ENCODE results near the gene CENPP.

Gene CENPP

DNA sequence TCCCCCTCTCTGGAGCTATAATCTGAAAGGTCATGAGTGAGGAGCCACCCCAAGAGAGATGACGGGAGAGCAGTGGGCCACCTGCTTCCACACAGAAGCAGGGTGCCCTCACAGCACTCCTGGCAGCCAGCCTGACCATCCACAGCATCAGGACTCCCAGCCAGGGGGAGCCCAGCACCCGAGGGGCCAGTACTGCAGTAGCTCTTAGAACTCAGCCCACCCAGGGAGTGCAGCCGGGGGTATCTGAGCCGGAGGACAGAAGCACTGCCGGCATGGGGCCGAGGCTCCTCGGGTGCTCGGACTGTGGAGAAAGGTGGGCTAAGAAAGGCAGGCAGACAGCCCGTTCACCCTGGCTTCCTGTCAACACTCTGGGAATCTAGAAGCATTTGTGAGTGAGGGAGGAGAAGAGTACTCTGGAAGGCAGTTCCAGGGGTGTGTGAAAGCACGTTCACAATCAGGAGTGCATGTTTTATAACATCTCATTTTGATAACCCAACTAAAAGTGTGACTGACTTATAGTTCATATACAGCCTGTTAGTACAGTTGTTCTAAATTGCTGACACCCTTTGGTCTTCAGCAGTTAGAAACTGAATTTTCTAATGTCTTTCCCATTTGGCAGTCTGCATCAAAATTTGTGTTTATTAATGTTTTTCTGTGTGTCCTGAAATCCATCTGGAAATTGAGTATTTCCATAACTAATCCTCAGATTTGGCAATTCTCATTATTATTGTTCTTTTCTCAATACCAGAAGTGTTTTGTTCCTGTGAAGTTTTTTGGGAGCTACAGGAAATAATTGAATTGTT is 182.5 kb downstream of the CENPP start:
- no peak for DNase-seq (ENCODE audit: low read depth in 2 of 2)

DNA sequence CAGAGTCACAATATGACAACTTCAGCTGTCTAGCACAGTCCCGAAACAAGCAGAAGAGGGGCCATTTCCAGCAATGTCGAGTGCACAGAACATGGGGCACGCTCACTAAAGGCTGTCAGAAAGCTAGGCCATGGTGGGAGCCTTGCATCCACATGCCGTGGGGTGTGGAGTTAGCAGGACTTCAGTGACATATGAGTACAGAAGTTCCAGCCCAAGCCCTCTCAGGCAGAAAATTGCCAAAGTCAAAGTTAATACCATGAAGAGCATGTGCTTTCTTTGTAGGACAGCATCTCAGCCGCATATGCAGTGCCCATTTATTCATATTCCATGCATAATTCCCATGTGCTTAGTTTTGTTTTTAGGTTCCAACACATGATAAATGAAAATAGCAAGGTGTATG is 183.3 kb downstream of the CENPP start:
- no peak for DNase-seq (ENCODE audit: low read depth in 2 of 2)

DNA sequence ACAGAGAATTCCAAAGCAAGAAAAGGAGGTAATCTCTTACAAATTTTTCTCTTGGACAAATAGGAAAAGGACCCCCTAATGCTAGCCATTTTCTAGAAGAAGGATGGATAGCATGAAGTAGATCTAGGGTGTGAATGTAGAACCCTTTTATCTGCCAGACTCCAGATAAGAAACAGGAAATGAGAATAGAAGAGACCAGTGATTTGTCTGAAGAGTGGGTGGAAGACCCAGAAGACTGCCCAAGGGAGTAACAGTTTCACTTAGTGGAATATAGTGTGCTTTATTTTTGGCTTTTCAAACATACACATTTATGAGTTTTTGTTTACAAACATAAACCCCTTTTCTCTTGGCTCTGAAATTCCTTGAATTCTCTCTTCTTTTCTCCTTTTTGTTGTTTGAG is 185.0 kb downstream of the CENPP start:
- DNase-seq (ENCODE audit: low read depth in 2 of 2), result no peak

DNA sequence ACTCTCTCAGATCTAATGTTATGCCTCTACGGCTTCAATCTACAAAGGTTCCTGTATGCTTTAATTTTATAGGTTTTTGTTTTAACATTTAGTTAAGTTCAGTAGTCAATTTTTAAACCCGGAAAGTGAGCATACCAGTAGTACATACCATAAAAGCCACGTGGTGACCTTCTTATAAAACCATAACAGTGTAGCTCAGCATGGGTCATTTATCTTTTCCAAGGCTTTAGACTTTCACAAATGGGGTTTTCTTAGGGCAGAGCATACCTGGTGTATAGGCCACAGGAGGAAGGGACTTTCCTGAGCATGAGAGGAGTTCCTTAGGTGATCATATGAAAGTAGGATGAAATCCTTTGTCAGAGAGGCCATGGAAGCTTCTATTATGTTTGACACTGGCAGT is 186.9 kb downstream of the CENPP start:
- no peak for DNase-seq (ENCODE audit: low read depth in 2 of 2)

DNA sequence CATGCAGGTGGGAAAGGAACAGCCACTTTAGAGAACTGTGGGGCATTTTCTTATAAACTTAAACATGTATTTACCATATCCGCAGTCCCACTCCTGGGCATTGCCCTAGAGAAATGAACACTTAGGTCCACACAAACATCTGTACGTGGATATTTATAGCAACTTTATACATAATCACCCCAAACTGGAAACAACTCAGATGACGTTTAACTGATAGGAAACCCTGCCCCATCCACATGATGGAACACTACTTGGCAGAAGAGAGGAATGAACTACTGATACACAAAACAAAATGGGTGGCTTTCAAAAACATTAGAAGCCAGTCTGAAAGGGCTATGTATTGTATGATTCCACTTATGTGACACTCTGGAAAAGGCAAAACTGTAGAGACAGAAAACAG is 187.6 kb downstream of the CENPP start:
- DNase-seq (ENCODE audit: low read depth in 2 of 2), result no peak

DNA sequence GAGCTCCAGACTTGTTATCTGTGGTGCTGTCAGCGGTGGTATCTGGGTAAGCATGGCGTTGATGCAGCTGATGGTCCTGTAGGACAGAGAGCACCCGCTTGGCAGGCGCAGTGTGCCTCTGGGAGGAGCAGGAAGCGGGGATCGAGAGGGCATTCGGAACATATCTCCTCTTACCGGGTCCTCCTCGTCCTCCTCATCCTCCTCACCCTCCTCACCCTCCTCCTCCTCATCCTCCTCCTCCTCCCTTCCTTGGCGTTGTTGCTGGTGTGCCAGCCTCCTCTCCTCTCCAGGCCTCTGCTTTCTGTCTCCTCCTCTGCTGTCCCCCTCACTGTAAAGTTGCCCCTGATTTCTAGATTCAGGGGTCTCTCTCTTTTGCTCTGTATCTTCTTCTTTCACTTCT is 188.9 kb downstream of the CENPP start:
- DNase-seq (ENCODE audit: low read depth in 2 of 2), result no peak

DNA sequence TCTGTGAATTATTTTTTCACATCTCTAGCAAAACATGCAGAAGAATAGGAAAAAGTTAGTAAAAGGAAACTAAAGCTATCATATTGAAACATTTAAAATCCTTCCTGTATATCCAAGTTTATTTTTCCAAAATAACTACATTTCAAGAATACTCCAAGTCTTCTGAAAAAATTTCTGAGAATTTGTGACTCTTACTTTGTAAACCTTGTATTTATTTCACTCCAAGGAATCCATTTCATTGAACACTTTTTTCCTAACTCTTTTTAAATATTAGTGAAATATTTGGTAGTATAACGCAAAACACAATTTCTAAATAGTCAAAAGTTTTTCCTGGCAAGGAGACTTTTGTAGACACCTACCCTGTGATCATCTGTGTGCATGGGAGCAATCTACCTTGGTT is 190.8 kb downstream of the CENPP start:
- no peak for DNase-seq (ENCODE audit: low read depth in 2 of 2)

DNA sequence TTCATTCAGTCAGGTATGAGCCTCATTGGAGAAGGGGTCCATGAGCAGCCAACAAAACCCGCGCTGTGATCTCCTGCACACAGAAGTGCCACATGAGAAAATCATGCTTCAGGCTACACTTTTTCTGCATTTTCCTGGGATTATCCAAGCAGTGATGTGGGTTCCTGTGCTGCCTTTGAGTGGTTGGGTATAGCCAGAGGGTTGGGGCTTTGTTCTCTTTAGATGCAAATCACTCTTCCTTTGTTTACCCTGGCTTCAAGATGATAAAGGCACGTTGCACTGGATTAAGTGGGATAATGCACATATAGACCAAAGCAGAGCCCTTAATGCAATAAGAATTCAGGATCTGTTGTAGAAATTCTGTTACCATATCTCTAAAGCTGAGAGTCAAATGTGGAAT is 191.3 kb downstream of the CENPP start:
- no peak for DNase-seq (ENCODE audit: low read depth in 2 of 2)

DNA sequence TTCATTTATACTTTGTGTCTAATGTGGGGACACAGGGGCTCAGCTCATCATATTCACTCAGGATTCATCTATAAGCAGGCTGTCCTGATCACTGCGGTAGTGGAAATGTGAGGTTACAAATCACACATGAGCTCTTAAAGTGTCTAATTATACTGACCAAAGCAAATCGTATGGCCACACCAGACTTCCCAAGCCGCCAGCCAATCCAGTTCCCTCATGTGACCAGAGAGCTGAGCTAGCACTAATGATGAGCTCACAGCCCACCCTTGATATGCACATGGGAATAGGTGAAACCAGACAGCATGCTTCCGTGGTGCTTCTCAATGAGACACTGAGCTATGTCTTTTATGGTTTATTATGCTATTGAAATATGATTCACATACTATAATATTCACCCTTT is 192.4 kb downstream of the CENPP start:
- no peak for DNase-seq (ENCODE audit: low read depth in 2 of 2)

DNA sequence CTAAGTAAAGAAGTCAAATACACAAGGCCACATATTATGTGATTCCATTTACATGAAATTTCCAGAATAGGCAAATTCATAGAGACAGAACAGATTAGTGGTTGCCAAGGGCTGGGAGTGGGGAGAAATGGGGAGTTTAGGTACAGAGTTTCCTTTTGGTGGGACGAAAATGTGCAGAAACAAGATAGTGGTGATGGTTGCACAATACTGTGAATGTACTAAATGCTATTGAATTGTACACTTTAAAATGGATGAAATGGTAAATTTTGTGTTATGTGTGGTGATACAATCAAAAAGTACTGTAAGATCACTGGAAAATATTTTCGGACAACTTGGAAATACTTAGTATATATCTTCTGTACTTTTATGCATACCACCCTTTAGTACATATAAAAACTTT is 195.1 kb downstream of the CENPP start:
- no peak for DNase-seq (ENCODE audit: low read depth in 2 of 2)

DNA sequence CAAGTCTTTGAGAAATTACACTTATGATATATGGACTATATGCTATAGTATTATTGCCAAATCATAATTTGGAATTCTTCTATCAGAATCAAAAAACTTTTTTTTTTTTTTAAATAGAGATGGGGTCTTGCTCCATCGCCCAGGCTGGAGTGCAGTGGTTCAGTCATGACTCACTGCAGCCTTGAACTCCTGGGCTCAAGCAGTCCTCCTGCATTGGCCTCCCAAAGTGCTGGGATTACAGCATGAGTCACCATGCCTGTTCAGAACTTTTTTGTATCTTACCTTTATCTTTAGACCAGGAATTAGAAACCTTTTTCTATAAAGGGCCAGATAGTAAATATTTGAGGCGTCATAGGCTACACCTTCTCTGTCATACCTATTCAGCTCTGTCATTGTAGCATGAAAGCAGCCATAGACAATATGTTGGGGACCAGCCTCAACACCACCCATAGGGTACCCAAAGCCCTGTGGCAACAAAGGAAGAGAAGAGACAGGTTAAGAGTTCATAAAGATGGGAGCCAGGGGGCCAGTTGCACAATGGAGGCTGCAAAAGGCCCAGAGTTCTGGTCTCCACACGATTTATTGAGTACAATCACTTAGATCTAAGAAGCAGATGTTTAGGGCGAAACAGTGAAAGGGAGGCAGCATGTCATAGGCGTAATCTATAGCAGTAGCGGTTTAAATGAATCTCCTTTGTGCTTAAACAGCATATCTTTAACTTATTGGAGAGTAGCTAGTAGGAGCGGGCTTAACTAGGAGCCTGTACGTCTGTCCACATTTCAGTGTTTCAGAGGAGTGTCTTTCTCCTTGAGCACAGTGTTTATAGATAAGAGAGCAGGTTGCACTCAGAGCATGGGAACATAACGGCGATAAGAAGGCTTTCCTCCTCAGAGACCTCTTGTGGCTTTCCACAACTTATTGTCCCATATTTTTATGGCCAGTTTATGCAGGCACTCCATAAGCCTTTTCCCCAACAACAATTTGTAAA is 197.5 kb downstream of the CENPP start:
- DNase-seq (ENCODE audit: low read depth in 2 of 2), result no peak

DNA sequence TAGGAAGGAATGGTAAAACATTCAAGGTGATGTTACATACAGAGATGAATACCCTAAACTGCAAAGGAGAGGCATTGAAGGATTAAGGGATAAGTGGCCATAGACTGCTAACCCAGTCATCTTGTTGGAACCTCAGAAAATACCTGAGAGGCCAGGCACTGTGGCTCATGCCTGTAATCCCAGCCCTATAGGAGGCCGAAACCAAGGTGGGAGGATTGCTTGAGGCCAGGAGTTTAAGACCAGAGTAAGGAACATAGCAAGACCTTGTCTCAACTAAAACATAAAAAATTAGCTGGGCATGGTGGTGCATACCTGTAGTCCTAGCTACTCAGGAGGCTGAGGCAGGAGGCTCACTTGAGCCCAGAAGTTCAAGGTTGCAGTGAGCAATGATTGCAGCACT is 199.1 kb downstream of the CENPP start:
- no peak for DNase-seq (ENCODE audit: low read depth in 2 of 2)

DNA sequence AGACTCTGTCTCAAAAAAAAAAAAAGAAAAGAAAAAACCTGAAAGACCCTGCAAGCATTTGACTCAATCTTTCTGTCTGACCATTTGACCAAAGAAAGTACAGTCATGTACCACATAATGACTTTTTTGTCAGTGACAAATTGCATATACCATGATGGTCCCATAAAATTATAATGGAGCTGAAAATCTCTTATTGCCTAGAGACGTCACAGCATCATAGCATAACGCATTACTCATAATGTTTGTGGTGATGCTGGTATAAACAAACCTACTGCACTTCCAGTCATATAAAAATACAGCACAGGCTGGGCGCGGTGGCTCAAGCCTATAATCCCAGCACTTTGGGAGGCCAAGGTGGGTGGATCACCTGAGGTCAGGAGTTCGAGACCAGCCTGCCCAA is 199.6 kb downstream of the CENPP start:
- DNase-seq (ENCODE audit: low read depth in 2 of 2), result no peak

DNA sequence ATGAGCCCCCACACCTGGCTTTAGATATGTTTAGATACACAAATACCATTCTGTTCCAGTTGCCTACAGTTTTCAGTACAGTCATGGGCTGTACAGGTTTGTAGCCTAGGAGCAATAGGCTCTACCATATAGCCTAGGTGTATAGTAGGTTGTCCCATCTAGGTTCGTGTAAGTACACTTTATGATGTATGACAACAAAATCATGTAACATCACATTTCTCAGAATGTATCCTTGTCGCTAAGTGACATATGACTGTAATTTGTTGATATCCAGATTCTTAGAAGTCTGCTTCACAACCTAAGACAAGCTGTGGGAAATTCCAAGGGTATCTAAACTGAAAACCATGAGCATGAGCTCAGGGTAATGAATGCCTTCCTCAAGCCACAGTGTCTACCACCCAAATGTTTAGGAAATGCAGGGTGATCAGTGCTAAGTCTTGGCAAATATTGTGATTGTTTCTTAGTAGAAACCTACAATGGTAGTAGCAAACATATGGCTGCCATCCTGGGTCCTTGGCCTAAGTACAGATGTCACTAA is 201.6 kb downstream of the CENPP start:
- DNase-seq (ENCODE audit: low read depth in 2 of 2), result no peak

DNA sequence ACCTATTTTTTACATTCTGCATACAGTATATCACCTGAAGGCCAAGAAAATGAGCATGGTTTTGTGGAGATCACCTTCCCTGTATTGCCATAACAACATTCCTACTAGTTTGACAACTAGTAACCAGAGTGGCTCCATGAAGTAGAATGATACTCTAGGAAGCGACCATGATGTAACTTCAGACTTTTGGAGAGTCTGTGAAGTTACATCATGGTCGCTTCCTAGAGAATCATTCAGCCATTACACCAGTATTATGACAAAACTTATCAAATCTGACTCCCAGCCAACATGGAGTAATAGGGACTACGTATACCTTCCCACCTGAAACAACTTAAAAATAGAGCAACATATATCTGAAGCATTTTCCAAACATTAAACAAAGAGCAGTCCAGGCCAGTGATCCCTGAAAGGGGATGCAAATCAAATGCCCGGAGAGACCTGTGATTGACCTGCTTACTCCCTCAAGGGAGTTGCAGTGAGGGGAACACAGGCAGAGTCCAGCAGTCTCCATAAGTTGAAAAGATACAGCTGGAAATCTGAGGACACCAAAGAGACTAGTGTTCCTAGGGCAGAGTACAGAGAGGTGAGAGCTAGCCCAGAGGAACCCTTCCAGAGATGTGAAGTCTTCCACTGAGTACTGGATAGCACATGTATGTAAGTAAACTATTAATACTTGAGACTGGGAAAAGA is 202.2 kb downstream of the CENPP start:
- no peak for DNase-seq (ENCODE audit: low read depth in 2 of 2)

DNA sequence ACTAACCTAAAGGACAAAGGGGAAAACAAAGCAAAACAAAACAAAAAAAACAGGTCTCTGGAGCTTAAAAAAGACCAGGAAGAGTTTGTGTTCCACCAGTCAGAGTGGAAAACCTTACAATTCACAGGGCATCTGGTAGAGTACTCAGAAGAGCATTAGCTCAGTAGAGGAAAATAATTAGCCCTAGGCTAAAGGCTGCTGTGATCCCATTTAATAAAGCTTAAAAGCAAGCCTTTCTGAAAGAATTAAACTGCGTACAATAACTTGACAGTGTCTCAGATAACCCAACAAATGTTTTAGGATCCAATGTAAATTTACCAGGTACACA is 202.7 kb downstream of the CENPP start:
- DNase-seq (ENCODE audit: low read depth in 2 of 2), result no peak

DNA sequence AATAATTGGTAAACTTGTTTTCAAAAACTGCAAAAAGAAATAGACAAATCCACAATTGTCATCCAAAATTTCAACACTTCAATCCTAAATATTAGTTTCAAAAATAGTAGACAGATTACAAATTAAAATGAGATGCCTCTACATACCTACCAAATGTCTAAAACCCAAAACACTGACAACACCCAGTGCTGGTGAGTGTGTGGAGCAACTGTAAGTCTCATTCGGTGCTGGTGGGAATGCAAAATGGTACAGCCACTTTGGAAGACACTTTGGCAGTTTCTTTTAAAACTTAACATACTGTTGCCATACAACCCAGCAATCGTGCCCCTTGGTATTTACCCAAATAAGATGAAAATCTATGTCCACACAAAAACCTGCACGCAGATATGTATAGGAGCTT is 203.4 kb downstream of the CENPP start:
- no peak for DNase-seq (ENCODE audit: low read depth in 2 of 2)

DNA sequence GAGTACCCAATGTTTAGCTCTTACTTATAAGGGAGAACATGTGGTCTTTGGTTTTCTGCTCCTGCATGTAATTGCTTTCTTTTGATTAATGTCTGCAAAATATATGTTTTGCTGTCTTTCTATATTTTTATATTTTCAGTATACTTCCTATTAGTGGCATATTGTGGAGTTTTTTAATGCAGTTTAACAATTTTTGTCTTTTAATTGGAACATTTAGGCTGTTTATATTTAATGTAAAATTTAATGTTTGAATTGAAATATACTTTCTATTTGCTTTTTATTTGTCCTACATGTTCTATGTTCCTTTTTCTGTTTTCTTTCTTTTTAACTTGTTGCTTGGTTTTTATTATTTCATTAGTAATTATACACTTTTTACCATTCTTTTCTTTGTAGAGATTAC is 205.1 kb downstream of the CENPP start:
- no peak for DNase-seq (ENCODE audit: low read depth in 2 of 2)

DNA sequence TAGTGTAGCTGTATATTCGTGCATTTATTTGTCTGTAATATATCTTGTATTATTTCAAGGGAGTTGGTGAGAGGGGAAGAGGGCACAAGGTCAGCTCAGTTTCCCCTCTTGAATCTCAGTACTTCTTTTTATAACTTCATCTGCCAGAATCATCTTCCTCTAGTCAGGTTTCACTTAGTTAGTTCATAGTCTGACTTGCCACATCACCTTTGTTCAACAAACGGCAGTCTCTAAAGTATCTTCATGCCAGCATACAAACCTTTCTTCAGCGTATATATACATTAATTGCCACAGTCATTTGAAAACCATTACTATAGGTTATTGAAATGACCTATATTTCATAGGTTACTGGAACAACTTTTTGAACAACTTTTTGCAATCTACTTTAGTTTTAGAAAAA is 208.5 kb downstream of the CENPP start:
- DNase-seq (ENCODE audit: low read depth in 2 of 2), result no peak

DNA sequence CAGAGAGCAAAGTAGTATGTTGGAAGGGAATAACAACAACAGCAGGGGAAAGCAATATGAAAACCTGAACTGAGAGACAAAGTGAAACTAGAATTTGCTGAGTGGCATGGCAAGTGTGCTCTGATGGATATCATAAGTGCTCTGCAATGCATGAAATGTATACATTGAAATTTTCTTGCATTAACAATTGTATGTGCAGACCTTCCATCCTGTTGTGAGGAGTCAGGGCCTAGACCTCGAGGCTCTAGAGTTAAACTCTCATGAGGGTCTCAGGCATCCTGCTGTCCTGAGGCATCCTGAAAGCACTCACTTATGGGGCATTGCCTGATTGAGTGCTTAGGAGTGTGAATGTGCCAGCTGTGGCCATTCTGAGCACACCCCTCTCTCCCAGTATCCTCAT is 208.9 kb downstream of the CENPP start:
- no peak for DNase-seq (ENCODE audit: low read depth in 2 of 2)

DNA sequence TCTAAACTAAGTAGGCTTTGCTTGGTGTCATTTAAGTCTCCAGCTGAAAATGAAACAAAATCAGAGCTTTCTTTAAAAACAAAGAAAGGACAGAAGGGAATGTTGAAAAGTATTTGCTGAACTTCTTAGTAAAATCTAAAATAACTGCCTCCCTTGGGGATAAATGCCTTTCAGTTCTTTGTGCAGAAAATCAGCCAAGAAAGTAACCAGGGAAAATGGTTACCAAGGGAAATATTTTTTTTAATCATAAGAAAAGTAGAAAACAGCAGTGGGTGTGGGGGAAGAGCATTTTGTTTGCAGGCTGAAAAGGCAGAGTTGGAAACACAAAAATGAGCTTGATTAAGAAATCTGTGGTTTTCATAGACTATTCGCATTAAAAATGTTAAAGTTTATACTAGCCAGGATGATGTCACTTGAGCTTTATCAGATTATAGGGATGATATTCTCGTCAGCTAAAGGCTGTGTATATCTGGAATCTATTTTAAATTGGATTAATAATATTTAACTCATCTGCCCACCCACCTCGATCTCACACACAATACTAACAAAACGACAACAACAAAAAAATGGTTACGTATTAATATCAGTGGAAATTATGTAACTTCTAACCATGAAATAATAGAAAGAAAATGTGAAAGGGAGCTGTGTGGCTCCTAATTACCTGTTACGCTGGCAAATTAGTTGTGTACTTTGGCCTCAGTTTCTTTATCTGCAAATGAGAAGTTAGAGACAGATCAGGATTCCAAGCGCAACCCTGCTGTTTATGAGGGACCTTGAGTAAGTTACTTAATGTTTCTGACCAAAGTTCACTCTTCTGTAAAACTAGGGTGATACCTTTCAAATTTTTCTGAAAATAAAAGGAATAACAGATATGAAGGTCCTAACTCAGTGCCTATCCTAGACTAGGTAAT is 210.4 kb downstream of the CENPP start, which contains the start of gene ECM2:
ECM2 (minus strand) TSS at position 51 of the 911 bp plus-strand sequence. CDS start 13,124 bp downstream, outside the sequence.
- no peak for DNase-seq (ENCODE audit: low read depth in 2 of 2)

All from stimulated activated CD8-positive, alpha-beta memory T cell treated with anti-CD3 and anti-CD28 coated beads, Interleukin-15, amount 100 ng/mL, for 48 hours (primary cell).